Liver (tissue), 3 donors: ENCODE measurements around the gene UBE2K.

Experiments
- CTCF ChIP-seq: fragments of 150-350 bp; IDR thresholded peaks from 2 replicates; pipeline ENCODE4 v1.5.1; 2017; ENCODE audit warnings: improper control_type of control experiment, low read depth, low read length; ENCODE audit not compliant: missing input control
- EGR1 ChIP-seq, 2 donors: IDR thresholded peaks; 2 replicates each; pipeline ENCODE4 v1.6.1; 2016 to 2018; ENCODE audit warnings: antibody characterized with exemption in 2 of 2, low read depth in 2 of 2
- GABPA ChIP-seq, 2 donors: IDR thresholded peaks in 1 of 2; conservative IDR thresholded peaks in 1 of 2; 2 replicates each; pipeline ENCODE4 v1.6.1; 2016; ENCODE audit warnings: antibody characterized with exemption in 2 of 2, mild to moderate bottlenecking in 1 of 2, moderate library complexity in 1 of 2
- SP1 ChIP-seq: IDR thresholded peaks from 2 replicates; pipeline ENCODE4 v1.6.1; 2018; ENCODE audit warnings: antibody characterized with exemption, mild to moderate bottlenecking
- TAF1 ChIP-seq: conservative IDR thresholded peaks from 2 replicates; pipeline ENCODE4 v1.6.1; 2016; ENCODE audit warnings: antibody characterized with exemption, mild to moderate bottlenecking
- donor health status: healthy.
- donor health status: healthy.

DNA sequence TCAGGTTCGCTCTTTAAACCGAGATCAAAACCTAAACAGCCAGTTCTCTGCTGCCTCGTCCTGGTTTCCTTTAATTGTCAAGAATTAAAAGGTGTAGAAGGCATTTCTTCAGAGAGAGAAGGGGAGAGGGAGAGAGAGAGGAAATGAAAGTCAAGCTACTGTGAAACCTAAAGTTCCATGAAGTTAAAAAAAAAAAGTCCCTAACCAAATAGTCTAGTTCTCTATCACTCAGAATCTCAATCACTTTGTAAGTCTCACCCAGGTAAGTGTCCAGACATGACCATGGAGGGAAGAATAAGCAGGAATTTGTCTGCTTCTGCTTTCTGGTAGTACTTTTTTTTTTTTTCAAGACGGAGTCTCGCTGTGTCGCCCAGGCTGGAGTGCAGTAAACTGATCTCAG, 40.5 kb upstream of the UBE2K start:
- no peak for TF ChIP-seq CTCF
- TF ChIP-seq SP1: no peak
- TF ChIP-seq EGR1 (IDR thresholded peaks at IDR 0.05; ENCODE audit: low read depth in 2 of 2): no peak
- TF ChIP-seq GABPA (IDR thresholded peaks at IDR 0.05 in 1 of 2, conservative IDR thresholded peaks at IDR 0.05 in 1 of 2): no peak
- no peak for TF ChIP-seq TAF1
